WTC11 (cell line): ENCODE measurements around the gene MRPL40. TPM values are rescaled to one million over a fixed set of nuclear protein-coding genes. Genes with fewer than 3 reads are reported as not detected.

Experiments used
- ATAC-seq: fragments of 200-7000 bp; cut with Tn5 transposase; 2 replicates; pipeline ENCODE4 v1.10.0; 2021; ENCODE audit warnings: mild to moderate bottlenecking, moderate library complexity
- CTCF ChIA-PET: fragments of 300-600 bp; sonication (Branson Sonifier 250); formaldehyde crosslinking; loops from one replicate; lab custom pipeline; 2021; ENCODE audit warnings: antibody characterized with exemption; lab: Charles Lee
- POLR2A ChIA-PET: fragments of 350-600 bp; sonication (Branson Sonifier 250); formaldehyde crosslinking; loops from one replicate; lab custom pipeline; 2021; ENCODE audit warnings: antibody characterized with exemption; lab: Charles Lee
- DNase-seq: peaks from one replicate; pipeline ENCODE4 v3.0.0; 2021; ENCODE audit warnings: low spot score
- H3K27ac Mint-ChIP-seq: 2 replicates; pipeline ENCODE4 v1.8.0; 2021; ENCODE audit warnings: mixed read lengths
- H3K27me3 Mint-ChIP-seq: 2 replicates; pipeline ENCODE4 v1.8.0; 2021; ENCODE audit warnings: low read depth, mild to moderate bottlenecking, moderate library complexity, mixed read lengths
- H3K36me3 Mint-ChIP-seq: 2 replicates; pipeline ENCODE4 v1.8.0; 2021; ENCODE audit warnings: mixed read lengths
- H3K4me1 Mint-ChIP-seq: 2 replicates; pipeline ENCODE4 v1.8.0; 2022; ENCODE audit warnings: mixed read lengths
- H3K4me3 Mint-ChIP-seq: 2 replicates; pipeline ENCODE4 v1.8.0; 2021; ENCODE audit warnings: mild to moderate bottlenecking, moderate library complexity, mixed read lengths
- H3K9me3 Mint-ChIP-seq: 2 replicates; pipeline ENCODE4 v1.8.0; 2021; ENCODE audit warnings: mixed read lengths
- AR ChIP-seq: fragments of 250-450 bp; sonication (Bioruptor Pico); IDR thresholded peaks from 2 replicates; pipeline ENCODE4 v1.9.0; 2021; ENCODE audit warnings: mild to moderate bottlenecking
- ATF1 ChIP-seq: sonication (generic); formaldehyde crosslinking; IDR thresholded peaks from 2 replicates; pipeline ENCODE4 v1.8.1; 2023; ENCODE audit warnings: mild to moderate bottlenecking, moderate library complexity, missing genetic modification reagents
- ATF3 ChIP-seq: sonication (generic); formaldehyde crosslinking; conservative IDR thresholded peaks from 2 replicates; pipeline ENCODE4 v1.8.1; 2022; ENCODE audit warnings: mild to moderate bottlenecking, missing genetic modification reagents
- CREM ChIP-seq: sonication (generic); formaldehyde crosslinking; IDR thresholded peaks from 2 replicates; pipeline ENCODE4 v1.8.1; 2022; ENCODE audit warnings: mild to moderate bottlenecking, missing genetic modification reagents, moderate library complexity
- ELF4 ChIP-seq: sonication (generic); formaldehyde crosslinking; IDR thresholded peaks from 2 replicates; pipeline ENCODE4 v1.8.1; 2022; ENCODE audit warnings: low read depth, mild to moderate bottlenecking, moderate library complexity, missing genetic modification reagents
- ETV6 ChIP-seq: sonication (generic); formaldehyde crosslinking; IDR thresholded peaks from 2 replicates; pipeline ENCODE4 v1.8.1; 2022; ENCODE audit warnings: mild to moderate bottlenecking, missing genetic modification reagents
- FOXP1 ChIP-seq: sonication (generic); formaldehyde crosslinking; IDR thresholded peaks from 2 replicates; pipeline ENCODE4 v1.8.0; 2022; ENCODE audit warnings: missing genetic modification reagents, mild to moderate bottlenecking, moderate library complexity, borderline replicate concordance
- JAZF1 ChIP-seq: fragments of 250-450 bp; sonication (Bioruptor Pico); IDR thresholded peaks from 2 replicates; pipeline ENCODE4 v1.9.0; 2021; ENCODE audit warnings: moderate library complexity, mild to moderate bottlenecking, inconsistent platforms
- JUN ChIP-seq: sonication (generic); formaldehyde crosslinking; IDR thresholded peaks from 2 replicates; pipeline ENCODE4 v1.8.0; 2023; ENCODE audit warnings: mild to moderate bottlenecking, missing genetic modification reagents
- MAX ChIP-seq: sonication (generic); formaldehyde crosslinking; IDR thresholded peaks from 2 replicates; pipeline ENCODE4 v1.8.0; 2022; ENCODE audit warnings: mild to moderate bottlenecking, missing genetic modification reagents
- NR2C2 ChIP-seq: sonication (generic); formaldehyde crosslinking; IDR thresholded peaks from 2 replicates; pipeline ENCODE4 v1.8.0; 2022; ENCODE audit warnings: mild to moderate bottlenecking, missing genetic modification reagents
- RORB ChIP-seq: fragments of 250-450 bp; sonication (Bioruptor Pico); IDR thresholded peaks from 2 replicates; pipeline ENCODE4 v1.9.0; 2021; ENCODE audit warnings: mild to moderate bottlenecking
- SMAD4 ChIP-seq: sonication (generic); formaldehyde crosslinking; IDR thresholded peaks from 2 replicates; pipeline ENCODE4 v1.8.0; 2022; ENCODE audit warnings: mild to moderate bottlenecking, missing genetic modification reagents
- SP1 ChIP-seq: sonication (generic); formaldehyde crosslinking; conservative IDR thresholded peaks from 2 replicates; pipeline ENCODE4 v1.8.1; 2022; ENCODE audit warnings: missing genetic modification reagents
- ZNF138 ChIP-seq: sonication (generic); formaldehyde crosslinking; conservative IDR thresholded peaks from 2 replicates; pipeline ENCODE4 v1.8.1; 2022; ENCODE audit warnings: mild to moderate bottlenecking, moderate library complexity, missing genetic modification reagents
- ZSCAN18 ChIP-seq: fragments of 250-450 bp; sonication (Bioruptor Pico); IDR thresholded peaks from 2 replicates; pipeline ENCODE4 v2.1.2; 2022; ENCODE audit warnings: mild to moderate bottlenecking, moderate library complexity
- total RNA-seq: library from RNA; stranded (reverse); gene quantifications from 3 replicates; pipeline ENCODE4 v1.2.3, GENCODE V29; 2021
- TF ChIP-seq, protein P1 (sequence below): sonication (generic); formaldehyde crosslinking; IDR thresholded peaks from 2 replicates; pipeline ENCODE4 v1.8.1; 2023; ENCODE audit warnings: mild to moderate bottlenecking, moderate library complexity, missing genetic modification reagents
- TF ChIP-seq, protein P2 (sequence below): sonication (generic); formaldehyde crosslinking; IDR thresholded peaks from 2 replicates; pipeline ENCODE4 v1.8.1; 2022; ENCODE audit warnings: mild to moderate bottlenecking, moderate library complexity, missing genetic modification reagents

Gene MRPL40
- total RNA-seq, 1 experiment from 2014 or later, result 19.2 TPM

DNA sequence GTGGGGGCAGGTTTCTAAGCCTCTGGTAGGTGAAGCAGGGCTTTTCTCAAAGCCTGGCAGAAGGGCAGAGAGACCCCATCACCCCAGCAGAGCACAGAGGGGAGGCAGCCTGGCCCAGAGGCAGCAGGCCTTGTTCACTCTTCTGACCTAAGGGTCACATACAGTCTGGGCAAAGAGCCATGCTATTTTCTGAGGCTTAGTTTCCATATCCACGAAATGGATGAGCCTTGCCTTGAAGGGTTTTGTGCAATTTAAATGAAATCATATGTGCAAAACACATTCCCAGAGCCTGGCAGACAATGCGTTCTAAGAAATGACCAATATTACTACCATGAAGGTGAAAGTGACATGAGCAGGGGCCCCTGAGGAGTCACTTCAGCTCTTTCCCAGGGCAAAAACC lies 45.3 kb upstream of the MRPL40 start (continued):
- TF ChIP-seq ATF1, result no peak
- TF ChIP-seq, protein P1, sequence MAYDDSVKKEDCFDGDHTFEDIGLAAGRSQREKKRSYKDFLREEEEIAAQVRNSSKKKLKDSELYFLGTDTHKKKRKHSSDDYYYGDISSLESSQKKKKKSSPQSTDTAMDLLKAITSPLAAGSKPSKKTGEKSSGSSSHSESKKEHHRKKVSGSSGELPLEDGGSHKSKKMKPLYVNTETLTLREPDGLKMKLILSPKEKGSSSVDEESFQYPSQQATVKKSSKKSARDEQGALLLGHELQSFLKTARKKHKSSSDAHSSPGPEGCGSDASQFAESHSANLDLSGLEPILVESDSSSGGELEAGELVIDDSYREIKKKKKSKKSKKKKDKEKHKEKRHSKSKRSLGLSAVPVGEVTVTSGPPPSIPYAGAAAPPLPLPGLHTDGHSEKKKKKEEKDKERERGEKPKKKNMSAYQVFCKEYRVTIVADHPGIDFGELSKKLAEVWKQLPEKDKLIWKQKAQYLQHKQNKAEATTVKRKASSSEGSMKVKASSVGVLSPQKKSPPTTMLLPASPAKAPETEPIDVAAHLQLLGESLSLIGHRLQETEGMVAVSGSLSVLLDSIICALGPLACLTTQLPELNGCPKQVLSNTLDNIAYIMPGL, result no peak
- TF ChIP-seq ETV6 (CRISPR knock-in tag), result no peak

GRCh38 chr22:19387575-19387974 lies 44.8 kb upstream of the MRPL40 start:
- no peak overlapping the region for H3K27ac Mint-ChIP-seq
- ChIA-PET POLR2A (no interaction called here), CTCF (no interaction called here)
- TF ChIP-seq, protein P1, result no peak
- TF ChIP-seq NR2C2 (CRISPR knock-in tag), result no peak
- TF ChIP-seq ETV6 (CRISPR knock-in tag), result no peak
- no peak for TF ChIP-seq ATF3 (CRISPR knock-in tag)
- no peak for TF ChIP-seq AR (CRISPR knock-in tag)
- H3K9me3 Mint-ChIP-seq, result no peaks in the 10 kb centered on the region
- peaks cover 73% of the 10 kb centered on the region for H3K36me3 Mint-ChIP-seq
- ATAC-seq (no peak), DNase-seq (no peak)
- H3K4me3 Mint-ChIP-seq, result no peak overlapping the region
- no peaks in the 10 kb centered on the region for H3K27me3 Mint-ChIP-seq
- H3K4me1 Mint-ChIP-seq, result no peaks in the 10 kb centered on the region

DNA sequence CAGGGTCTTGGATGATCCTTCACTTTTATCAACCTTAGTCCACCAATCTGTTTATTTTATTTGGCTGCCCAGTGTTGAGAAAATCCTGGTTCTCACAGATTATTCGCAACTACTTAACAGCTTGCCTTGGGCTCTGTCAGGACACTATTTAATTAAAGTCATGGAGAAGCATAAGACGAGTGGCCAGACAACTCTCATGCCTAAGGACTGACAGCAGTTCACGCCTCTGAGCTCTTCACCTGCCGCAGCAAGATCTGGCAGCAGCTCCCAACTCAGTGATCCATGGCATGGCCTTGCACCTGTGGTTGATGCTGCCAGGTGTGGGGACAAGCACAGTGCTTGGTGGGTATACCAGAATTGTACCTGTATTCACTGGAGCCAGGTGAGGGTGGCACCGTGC lies 38.6 kb upstream of the MRPL40 start:
- no peaks in the 10 kb centered on the region for H3K9me3 Mint-ChIP-seq
- no peak for TF ChIP-seq JUN (CRISPR knock-in tag)
- no peak for TF ChIP-seq ETV6 (CRISPR knock-in tag)
- no peak for TF ChIP-seq SMAD4 (CRISPR knock-in tag)
- no peak for TF ChIP-seq ELF4
- ATAC-seq, result no peak
- no peak overlapping the region for H3K27ac Mint-ChIP-seq
- no peaks in the 10 kb centered on the region for H3K27me3 Mint-ChIP-seq
- ChIA-PET CTCF (no interaction called here), POLR2A (no interaction called here)
- no peak for DNase-seq
- peaks cover 59% of the 10 kb centered on the region for H3K36me3 Mint-ChIP-seq
- no peaks in the 10 kb centered on the region for H3K4me1 Mint-ChIP-seq
- no peak overlapping the region for H3K4me3 Mint-ChIP-seq

GRCh38 chr22:19394274-19395050 lies 37.9 kb upstream of the MRPL40 start:
- no peak overlapping the region for H3K27ac Mint-ChIP-seq
- ChIA-PET POLR2A (interaction anchor here (0.5 kb wide), 1 partner anchor 526 kb away, joined by 4 read pairs; no protein-coding TSS in a partner anchor), CTCF (no interaction called here)
- no peaks in the 10 kb centered on the region for H3K4me1 Mint-ChIP-seq
- no peaks in the 10 kb centered on the region for H3K9me3 Mint-ChIP-seq
- H3K36me3 Mint-ChIP-seq, result peaks cover 54% of the 10 kb centered on the region
- ATAC-seq (no peak), DNase-seq (no peak)
- no peak for TF ChIP-seq CREM
- TF ChIP-seq MAX (CRISPR knock-in tag), result no peak
- no peak for TF ChIP-seq RORB
- no peak for TF ChIP-seq ZNF138 (CRISPR knock-in tag)
- no peak for TF ChIP-seq FOXP1 (CRISPR knock-in tag)
- TF ChIP-seq, protein P2, sequence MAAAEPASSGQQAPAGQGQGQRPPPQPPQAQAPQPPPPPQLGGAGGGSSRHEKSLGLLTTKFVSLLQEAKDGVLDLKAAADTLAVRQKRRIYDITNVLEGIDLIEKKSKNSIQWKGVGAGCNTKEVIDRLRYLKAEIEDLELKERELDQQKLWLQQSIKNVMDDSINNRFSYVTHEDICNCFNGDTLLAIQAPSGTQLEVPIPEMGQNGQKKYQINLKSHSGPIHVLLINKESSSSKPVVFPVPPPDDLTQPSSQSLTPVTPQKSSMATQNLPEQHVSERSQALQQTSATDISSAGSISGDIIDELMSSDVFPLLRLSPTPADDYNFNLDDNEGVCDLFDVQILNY, result no peak
- no peak for TF ChIP-seq JAZF1 (CRISPR knock-in tag)
- TF ChIP-seq ZSCAN18 (CRISPR knock-in tag), result no peak
- no peak for TF ChIP-seq SP1 (CRISPR knock-in tag)
- H3K27me3 Mint-ChIP-seq, result no peaks in the 10 kb centered on the region
- H3K4me3 Mint-ChIP-seq, result no peak overlapping the region
